KMS-11 (cell line): Measurements from ENCODE around the gene DPPA4.

Experiments used
- H2AFZ ChIP-seq: fragments of 200-600 bp; sonication (generic); 2 replicates; pipeline ENCODE4 v1.6.1; 2016; ENCODE audit warnings: antibody characterized with exemption, mixed run types, low read depth
- H3K27ac ChIP-seq: fragments of 200-600 bp; sonication (generic); 2 replicates; pipeline ENCODE4 v1.6.1; 2016; ENCODE audit warnings: mild to moderate bottlenecking, mixed run types
- H3K27me3 ChIP-seq: fragments of 200-600 bp; sonication (generic); 2 replicates; pipeline ENCODE4 v1.6.1; 2017; ENCODE audit warnings: mild to moderate bottlenecking, low read depth, mixed run types, moderate library complexity; ENCODE audit not compliant: insufficient read depth
- H3K36me3 ChIP-seq: fragments of 200-600 bp; sonication (generic); 2 replicates; pipeline ENCODE4 v1.6.1; 2017; ENCODE audit warnings: mild to moderate bottlenecking, mixed run types; ENCODE audit not compliant: insufficient read depth
- H3K4me1 ChIP-seq: fragments of 200-600 bp; sonication (generic); 2 replicates; pipeline ENCODE4 v1.6.1; 2016; ENCODE audit warnings: mild to moderate bottlenecking, low read depth, mixed run types; ENCODE audit not compliant: poor library complexity, severe bottlenecking
- H3K4me2 ChIP-seq: fragments of 200-600 bp; sonication (generic); 2 replicates; pipeline ENCODE4 v1.7.0; 2016; ENCODE audit warnings: mild to moderate bottlenecking, mixed run types
- H3K4me3 ChIP-seq: fragments of 200-600 bp; sonication (generic); IDR thresholded peaks from 2 replicates; pipeline ENCODE4 v1.6.1; 2017; ENCODE audit warnings: low read depth, low read length, mixed read lengths; ENCODE audit not compliant: insufficient read depth
- H3K79me2 ChIP-seq: fragments of 200-600 bp; sonication (generic); 2 replicates; pipeline ENCODE4 v1.6.1; 2016; ENCODE audit warnings: low read depth, mixed run types; ENCODE audit not compliant: insufficient read depth
- H3K9ac ChIP-seq: fragments of 200-600 bp; sonication (generic); 2 replicates; pipeline ENCODE4 v1.6.1; 2016; ENCODE audit warnings: mild to moderate bottlenecking, mixed run types
- H4K20me1 ChIP-seq: fragments of 200-600 bp; sonication (generic); 2 replicates; pipeline ENCODE4 v1.6.1; 2016; ENCODE audit warnings: mild to moderate bottlenecking, mixed run types; ENCODE audit not compliant: insufficient read depth
- CTCF ChIP-seq: fragments of 200-600 bp; sonication (generic); conservative IDR thresholded peaks from 2 replicates; pipeline ENCODE4 v1.6.1; 2017; ENCODE audit warnings: low read depth, mild to moderate bottlenecking, antibody characterized with exemption, low read length, moderate library complexity, mixed read lengths

The DPPA4 gene

DNA sequence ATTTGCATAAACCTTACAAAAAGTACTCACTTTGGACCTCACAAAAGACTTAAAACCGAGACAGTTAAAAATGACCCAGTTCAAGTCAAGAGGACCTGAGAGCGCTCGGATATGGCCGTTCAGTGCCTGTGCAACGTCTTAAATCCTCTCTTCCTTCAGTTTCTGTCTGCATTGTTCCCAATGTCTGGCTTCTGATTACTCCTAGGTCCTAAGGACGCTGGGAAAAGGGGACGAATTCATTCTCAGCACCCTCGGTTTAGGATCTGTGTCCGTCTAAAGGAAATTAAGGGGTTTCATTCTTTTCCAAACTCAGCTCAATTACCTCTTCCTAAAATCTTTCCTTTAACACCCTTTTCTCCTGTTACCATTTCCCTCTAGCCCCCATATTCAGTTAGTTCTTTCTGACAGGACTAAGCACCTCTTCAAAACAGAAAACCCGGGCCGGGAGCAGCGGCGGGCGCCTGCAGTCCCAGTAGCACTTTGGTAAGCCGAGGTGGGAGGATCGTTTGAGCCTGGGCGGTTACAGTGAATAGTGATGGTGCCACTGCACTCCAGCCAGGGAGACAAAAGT lies 970 bp downstream of the DPPA4 start:
- Histone ChIP-seq H3K36me3 (no peaks in the 10 kb centered on the region), H3K27ac (no peak overlapping the region), H3K4me1 (no peaks in the 10 kb centered on the region), H3K9ac (no peak overlapping the region), H3K4me3 (no peak overlapping the region), H4K20me1 (no peaks in the 10 kb centered on the region), H2AFZ (no peak overlapping the region), H3K4me2 (no peak overlapping the region), H3K27me3 (no peaks in the 10 kb centered on the region), H3K79me2 (no peaks in the 10 kb centered on the region)
- TF ChIP-seq CTCF, result no peak

DNA sequence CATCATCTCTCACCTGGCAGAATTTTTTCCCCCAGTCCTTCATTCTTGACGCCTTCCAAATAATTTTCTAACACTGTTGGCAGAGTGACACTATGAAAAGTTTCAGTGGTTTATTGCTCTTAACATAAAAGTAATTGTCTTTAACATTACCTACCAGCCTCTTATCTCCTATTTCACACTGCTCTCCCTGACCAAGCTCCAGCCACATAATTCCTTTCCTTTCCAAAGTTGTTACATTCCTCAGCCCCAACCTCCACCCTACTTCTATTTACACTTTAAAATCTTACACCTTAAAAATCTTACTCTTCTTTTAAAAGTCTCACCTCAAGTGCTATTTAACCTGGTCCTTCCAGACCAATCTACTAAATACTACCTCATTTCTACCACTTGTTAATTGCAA lies 2.8 kb downstream of the DPPA4 start:
- no peaks in the 10 kb centered on the region for H3K27me3 ChIP-seq
- H4K20me1 ChIP-seq, result no peaks in the 10 kb centered on the region
- no peak overlapping the region for H3K27ac ChIP-seq
- no peaks in the 10 kb centered on the region for H3K79me2 ChIP-seq
- H3K4me1 ChIP-seq, result no peaks in the 10 kb centered on the region
- no peak overlapping the region for H3K9ac ChIP-seq
- no peak for TF ChIP-seq CTCF
- H3K4me3 ChIP-seq, result no peak overlapping the region
- no peak overlapping the region for H3K4me2 ChIP-seq
- no peak overlapping the region for H2AFZ ChIP-seq
- H3K36me3 ChIP-seq, result no peaks in the 10 kb centered on the region

- Histone ChIP-seq H3K4me2 (no peak overlapping the region), H3K36me3 (no peaks in the 10 kb centered on the region), H3K9ac (no peak overlapping the region), H3K4me1 (no peaks in the 10 kb centered on the region), H3K79me2 (no peaks in the 10 kb centered on the region), H4K20me1 (no peaks in the 10 kb centered on the region), H3K4me3 (no peak overlapping the region), H3K27me3 (no peaks in the 10 kb centered on the region), H3K27ac (no peak overlapping the region), H2AFZ (no peak overlapping the region)
- no peak for TF ChIP-seq CTCF
Observed at GRCh38 chr3:109331692-109332091, 5.7 kb downstream of the DPPA4 start.

DNA sequence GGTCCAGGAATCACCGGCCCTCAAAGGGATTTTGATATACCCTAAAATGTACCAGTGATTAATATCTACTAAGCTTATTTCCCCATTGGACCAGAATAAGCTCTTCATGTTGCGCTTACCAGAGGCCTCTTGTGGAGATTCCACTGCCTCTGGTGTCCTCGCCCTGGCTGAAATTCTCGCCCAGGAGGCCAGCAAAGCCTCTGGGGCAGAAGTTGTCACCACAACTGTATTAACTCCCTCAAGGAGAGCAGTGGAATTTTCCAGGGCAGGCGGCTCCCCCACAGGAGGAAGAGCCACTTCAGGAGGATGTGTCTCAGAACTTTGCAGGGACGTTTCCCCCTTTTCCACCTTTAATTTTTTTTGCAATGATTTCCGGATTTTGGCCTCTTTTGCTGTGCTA lies 6.9 kb downstream of the DPPA4 start:
- no peaks in the 10 kb centered on the region for H3K27me3 ChIP-seq
- H3K27ac ChIP-seq, result no peak overlapping the region
- no peaks in the 10 kb centered on the region for H3K4me1 ChIP-seq
- H2AFZ ChIP-seq, result no peak overlapping the region
- H3K79me2 ChIP-seq, result no peaks in the 10 kb centered on the region
- H3K9ac ChIP-seq, result no peak overlapping the region
- H4K20me1 ChIP-seq, result no peaks in the 10 kb centered on the region
- no peak for TF ChIP-seq CTCF
- no peak overlapping the region for H3K4me2 ChIP-seq
- H3K4me3 ChIP-seq, result no peak overlapping the region
- no peaks in the 10 kb centered on the region for H3K36me3 ChIP-seq
